B cell (primary cell): ENCODE data around the gene KHNYN.

Experiments
- CTCF ChIP-seq: fragments of 200-600 bp; IDR thresholded peaks from one replicate; pipeline ENCODE4 v1.8.0; 2022; ENCODE audit warnings: antibody characterized with exemption, mild to moderate bottlenecking
- EZH2 ChIP-seq: IDR thresholded peaks from 2 replicates; pipeline ENCODE4 v1.6.1; 2012; ENCODE audit warnings: borderline replicate concordance, low read depth, mild to moderate bottlenecking, moderate library complexity, low read length; ENCODE audit not compliant: insufficient read depth, poor library complexity, severe bottlenecking

GRCh38 chr14:24441485-24441884 lies 11.7 kb downstream of the KHNYN start:
- TF ChIP-seq CTCF (no peak), EZH2 (no peak)
